Stimulated activated CD4-positive, alpha-beta T cell treated with anti-CD3 and anti-CD28 coated beads, Interleukin-4, amount 100 ng/mL, for 24 hours (primary cell): ENCODE measurements around the gene KDM5C.

Experiments
- DNase-seq: peaks from one replicate; pipeline ENCODE4 v3.0.0-alpha.2; 2020

Gene KDM5C

DNA sequence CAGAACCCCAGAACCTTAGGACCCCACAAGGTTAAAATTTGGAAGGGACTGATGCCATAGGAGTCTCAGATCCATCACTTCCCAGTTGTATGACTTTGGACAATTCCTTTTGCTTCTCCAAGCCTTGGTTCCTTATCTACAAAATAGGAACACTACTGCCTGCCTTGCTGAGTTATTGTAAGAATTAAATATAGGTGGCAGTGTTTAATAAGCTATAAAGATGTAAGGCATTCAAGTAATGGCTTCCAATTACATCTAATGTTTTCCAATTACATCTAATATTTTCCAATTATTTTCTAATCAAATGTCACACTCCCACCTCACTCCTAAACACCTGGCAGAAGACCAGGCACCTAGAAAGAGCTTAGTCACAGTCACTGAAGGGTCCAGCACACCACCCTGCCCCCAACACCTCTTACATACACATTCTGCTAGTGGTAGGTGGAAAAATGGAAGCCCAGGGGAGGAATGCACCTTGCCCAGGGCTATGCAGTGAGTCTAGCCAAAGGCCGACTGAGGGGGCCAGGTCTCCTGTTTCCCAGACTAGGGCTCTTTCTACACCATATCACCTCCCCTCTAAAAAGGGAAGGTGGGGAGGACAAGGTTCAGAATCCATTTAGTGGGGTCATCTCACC is 24.5 kb upstream of the KDM5C start:
- DNase-seq, result no peak

DNA sequence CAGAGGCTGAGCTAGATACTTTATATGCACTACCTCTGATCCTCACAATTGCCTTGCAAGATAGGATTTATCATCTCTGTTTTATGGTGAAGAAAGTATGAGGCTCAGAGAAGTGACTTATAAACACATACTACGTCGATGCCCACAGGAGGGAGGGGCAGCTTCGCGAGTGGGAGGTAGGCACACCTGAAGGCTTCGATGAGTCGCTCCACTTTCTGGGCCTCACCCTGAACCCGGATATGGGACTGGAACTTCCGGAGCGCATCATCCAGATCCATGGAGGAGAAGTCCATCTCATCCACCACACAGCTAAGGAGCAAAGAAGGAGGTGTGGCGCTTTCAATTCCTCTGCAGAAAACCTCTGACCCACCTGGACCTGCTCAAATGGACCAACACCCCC is 22.9 kb upstream of the KDM5C start:
- no peak for DNase-seq

DNA sequence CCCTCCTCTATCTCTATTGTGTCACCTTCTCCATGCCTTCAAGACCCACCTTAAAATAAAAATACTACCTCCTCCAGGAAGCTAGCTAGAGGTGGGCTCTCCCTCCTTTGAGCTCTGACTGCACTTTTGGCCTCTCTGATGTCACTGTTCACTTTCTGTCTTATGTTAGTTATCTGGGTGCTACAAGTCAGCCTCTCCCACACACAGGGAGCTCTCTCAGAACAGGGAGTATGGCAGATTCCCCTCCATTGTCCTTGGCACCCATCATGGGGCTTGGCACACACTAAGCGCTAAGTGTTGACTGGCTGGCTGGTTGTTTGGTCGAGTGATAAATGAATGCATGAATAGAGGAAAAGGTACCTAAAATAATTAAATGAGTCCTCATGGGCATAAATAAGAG is 21.2 kb upstream of the KDM5C start:
- no peak for DNase-seq

DNA sequence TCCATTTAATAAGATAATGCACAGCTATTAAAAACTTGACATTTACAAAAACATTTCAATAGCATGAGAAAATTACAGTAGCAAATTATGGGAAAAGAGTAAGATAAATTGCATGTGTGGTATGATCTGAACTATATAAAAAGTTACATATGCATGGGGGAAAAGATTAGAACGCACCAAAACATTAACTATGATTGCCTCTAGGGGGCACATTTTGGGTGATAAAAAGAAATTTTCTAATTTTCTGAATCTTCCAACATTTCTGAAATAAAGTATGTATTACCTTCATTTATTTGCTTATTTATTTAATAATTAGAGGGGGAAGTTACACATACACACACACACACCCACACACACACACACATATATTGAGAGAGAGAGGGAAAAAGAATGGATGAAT is 19.6 kb upstream of the KDM5C start:
- DNase-seq, result no peak

DNA sequence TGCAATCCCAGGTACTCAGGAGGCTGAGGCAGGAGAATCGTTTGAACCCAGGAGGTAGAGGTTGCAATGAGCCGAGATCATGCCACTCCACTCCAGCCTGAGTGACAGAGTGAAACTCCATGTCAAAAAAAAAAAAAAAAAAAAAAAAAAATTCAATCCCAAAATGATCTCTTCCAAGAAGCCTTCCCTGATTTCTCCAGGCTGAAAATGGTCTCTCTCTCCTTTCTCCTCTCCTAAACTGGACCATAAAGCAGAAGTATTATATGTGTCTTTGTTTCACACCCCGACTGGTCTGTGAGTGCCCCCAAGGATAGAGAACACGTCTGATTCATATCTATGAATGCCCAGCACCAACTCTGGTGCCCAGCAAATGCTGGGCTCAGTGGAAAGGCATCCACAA is 17.3 kb upstream of the KDM5C start:
- DNase-seq, result no peak

DNA sequence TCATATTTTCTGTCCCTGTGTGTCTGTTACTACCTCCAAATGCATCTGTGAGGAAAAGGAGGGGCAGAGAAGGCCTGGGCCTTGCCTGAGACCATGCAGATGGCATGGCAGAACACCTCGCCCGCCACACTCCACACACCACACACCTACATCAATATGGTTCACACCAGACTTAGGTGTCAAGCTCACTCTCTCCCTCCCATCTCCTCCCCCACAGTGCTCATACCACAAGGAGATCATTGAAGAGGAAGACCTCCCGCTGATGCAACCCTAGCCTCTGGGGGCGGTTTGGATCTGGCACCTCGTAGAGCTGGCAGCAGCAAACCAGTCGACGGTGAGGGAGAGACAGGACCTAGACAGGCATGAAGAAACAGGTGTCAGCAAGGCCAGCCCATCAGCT is 16.6 kb upstream of the KDM5C start:
- no peak for DNase-seq

DNA sequence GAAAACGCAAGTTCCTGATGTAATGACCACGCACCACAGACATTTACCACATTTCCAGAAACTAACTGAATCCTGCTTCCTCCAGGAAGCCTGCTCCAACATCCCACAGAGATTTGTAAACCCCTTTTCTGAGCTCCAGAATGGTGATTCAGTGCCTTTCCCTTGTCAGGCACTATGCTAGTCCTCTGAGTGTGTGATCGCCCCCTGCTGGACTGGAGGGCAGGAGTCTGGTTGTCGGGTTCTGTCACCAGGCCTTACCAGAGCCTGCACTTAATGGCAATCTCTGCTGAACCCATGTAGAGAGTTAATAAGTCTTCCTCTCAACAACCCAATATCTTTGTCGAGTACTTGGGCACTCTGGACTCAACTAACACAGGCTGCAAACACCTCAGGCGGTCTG is 14.5 kb upstream of the KDM5C start:
- peak; percentile 43 for DNase-seq

DNA sequence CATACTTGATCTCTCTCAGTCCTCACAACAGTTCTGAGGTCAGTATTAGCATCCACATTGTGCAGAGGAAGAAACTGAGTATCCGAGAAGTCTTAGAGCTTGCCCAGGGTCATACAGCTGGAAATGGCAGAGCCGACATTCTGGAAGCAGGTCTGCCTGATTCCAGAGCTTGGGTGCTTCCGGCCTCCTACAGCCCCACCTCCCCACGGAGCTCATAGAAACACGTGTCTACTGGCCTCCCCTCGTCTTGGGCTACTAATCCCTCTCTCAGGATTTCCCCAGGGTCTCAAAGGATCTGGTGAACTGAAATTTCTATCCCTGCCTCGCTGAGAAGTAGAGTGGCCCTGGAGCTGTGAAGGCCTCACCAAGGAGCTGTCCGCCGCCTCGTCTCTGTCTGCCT is 12.0 kb upstream of the KDM5C start:
- no peak for DNase-seq

DNA sequence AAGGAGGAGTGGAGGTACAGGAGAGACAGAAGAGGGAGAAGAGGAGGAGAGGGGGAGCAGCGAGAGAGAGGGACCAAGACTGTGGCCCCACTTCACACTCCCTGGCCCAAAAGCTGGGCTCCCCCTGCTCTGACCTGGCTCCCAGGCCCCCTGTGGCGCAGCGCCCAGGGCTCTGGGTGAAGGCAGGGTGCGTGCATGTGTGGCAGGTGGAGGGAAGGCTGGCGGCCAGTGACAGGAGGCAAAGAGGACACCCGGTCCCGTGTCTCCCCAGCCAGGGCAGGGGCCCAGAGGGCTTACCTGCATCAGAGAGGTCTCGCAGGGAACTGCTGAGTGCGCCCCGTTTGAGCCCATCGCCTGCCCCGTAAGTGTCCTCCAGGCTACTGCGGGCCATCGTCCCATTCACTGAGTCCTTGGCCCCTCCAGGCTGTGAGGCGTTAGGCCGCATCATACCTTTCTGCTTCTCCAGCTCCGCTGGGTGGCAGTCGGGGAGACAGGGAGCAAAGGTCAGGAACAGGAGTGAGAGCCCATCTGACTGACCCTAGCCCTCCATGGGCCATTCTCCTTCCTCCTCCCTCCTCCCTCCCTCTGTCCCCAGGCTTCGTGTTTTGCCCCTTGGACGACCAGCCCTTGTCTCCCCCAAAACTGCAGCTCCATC is 11.1 kb upstream of the KDM5C start:
- no peak for DNase-seq

DNA sequence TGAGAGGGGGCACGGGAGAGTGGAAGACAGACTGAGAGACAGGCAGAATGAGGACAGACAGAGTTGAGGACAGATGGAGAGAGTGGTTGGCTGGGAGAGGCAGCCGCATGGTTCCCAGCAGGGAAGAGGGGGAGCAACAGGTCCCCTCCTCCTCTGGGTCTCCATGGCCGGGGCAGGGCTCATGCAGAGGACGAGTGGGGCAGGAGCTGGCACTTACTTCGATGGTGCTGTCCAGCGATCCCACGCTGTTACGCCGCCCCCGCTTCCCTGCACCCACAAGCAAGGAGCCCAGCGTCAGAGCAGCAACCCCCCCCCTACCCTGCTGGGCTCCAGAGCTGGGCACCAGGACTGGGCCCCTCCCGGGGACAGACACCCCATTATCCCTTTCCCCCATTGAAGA is 10.6 kb upstream of the KDM5C start:
- no peak for DNase-seq

DNA sequence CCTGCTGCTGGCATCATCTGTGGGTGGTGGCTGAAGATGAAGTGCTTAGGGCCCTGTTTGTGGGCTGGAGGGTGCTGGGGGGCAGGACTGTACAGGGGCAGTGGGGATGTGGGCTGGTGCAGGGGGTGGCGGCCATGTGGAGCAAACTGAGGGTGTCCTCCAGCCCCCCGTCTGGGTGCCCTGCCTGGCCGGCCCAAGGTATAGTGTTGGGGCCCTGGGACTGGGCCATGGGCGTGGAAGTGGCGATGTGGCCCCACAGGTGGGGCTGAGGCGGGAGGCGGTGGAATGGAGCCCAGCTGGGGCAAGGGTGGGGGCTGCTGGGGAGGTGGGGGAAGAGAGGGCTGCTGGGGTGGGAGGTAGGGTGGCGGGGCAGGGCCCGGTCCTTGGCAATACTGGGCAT is 9.5 kb upstream of the KDM5C start:
- DNase-seq, result no peak

DNA sequence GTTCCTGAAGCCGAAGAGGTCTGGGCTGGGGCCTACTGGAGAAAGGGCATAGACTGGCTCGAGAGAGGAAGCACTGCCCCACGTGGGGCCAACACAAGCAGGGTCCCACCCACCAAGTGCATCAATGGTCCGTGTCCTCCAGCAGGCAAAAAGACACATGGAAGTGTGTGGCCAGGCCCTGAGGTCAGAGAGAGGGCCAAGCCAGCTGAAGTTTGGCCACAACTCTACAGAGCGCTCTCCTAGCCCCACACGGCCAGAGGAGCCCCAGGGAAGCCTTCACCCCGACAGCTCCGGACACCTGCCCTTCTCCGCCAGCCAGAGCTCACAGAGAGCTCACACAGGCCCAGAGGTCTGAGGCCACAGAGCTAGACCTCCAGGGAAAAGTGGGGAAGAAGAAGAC is 8.5 kb upstream of the KDM5C start:
- no peak for DNase-seq

DNA sequence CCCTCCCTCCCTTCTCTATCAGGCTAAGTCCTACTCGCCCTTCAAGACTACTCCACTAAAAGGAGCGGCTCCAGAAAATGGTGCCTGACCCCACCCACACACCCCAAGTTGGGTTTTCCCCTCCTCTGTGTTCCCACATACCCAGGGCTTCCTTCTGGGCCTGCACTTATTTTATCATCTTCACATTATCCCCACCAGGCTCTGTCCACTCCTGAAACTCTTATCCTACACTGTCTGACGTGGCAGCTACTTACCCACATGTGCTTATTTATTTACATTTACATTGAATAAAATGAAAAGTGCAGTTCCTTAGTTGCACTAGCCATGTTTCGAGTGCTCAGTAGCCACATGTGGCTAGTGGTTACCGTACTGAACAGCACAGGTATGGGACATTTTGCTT is 5.1 kb upstream of the KDM5C start:
- no peak for DNase-seq

DNA sequence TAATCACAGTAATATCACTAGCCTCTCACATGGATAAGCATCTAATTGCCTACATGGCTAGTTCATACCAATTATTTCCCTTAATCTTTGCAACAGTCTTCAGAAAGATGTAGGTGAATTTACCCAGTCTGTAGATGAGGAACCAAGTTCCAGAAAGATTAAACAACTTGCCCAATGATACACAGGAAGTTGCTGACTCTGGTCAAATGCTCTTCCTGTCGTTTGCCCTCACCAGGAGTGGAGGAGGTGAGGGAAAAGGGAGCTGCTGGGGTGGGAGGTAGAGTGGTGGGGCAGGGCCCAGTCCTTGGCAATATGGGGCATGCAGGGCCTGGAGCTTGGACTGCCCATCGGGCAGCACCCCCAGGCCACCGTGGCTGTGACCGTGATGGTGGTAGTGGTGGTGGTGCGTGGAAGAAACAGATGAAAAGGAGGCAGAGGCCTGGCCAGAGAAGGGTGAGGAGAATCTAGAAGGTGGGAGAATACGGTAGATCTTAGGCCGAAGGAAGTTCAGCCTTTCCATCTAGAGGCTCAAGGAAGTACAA is 2.3 kb upstream of the KDM5C start:
- no peak for DNase-seq

DNA sequence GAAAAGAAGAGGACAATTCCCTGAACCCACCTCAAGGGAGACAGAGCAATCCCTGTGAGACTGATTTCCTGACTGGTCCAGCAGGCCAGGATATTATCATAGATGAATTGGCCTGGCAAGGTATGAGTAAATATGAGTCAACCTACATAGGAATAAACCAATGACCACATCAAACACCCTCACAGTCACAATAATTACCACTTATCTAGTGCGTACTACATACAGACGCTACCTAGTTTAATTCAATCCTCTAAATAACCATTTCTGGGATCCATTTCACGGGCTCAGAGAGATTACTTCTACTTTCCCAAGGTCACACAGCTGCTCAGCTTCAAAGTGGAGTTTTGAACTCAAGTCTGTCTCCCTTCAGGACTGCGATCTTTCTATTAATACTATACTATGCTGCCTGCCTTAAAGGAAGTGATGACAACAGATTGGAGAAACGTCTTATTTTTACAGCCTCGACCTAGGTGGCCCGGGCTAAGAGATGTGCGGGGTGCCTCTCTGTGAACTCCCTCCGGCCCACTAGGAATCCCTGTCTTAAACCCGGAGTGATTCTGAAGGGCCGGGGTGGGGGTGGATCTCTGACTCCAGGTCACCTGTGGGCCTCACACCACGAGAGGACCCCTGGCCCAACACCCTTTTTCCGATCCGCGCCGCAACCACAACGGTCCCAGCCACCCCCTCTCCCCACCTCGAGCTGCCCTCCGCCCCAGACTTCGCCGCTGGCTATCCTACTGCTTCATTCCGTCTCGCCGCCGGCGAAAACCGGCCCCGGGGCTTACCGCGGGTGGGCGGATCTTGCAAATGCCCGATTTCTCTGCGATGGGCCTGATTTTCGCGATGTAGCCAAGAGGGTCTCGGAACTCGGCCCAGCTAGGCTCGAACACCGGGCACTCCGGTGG is 800 bp downstream of the KDM5C start:
- DNase-seq, result peak; percentile 3

DNA sequence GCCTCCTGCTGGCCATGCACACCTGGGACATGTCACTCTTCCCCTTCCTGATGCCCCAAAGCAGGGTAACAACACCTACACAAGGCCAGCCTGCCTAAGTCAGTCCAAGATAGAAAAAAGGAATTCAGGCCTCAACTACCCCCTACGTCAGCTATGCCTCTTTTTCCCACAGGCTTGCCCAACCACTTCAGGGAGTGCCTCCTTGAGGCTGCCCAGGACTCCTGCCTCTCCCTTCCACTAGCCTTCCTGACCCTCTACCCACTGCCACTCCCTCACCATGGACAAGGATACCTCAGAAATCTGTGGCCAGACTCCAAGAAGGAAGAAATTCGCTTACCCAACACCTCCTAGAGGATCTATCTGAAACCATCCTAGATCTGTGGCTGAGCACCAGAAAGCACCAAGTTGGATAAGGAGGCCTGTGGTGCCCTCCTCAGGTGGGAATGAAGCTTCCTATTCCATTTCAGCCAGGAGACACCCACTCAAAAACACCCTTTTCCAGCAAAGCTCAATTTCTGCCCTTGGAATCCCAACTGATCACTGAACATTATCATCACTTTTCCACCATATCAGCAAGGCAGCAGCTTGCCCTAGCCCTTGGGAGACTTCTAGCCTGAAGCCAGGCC is 1.8 kb downstream of the KDM5C start:
- DNase-seq, result no peak

DNA sequence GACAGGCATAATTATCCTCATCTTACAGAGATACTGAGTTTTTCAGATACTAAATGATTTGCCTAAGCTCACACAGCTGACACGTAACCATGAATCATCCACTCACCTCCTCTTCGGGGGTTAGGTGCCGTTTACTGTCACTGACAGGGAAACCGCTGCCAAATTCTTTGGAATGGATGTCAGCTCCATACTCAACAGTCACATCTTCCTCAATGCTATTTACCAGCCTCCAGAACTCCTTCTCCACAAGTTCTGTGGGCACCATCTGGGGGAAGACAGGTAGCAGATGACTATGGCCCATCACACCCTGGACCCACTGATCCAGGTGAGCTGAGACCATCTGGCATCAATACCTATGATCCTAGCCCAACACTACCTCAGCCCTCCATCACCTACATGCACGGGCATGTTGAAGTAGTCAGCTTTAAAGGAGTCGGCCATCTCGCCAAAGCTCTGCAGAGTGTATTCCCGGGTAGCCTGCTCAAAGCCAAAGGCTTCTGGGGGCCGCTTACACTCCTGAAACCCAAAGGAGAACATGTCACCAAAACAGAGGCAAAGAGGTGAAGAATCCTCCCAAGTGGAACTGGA is 13.5 kb downstream of the KDM5C start:
- DNase-seq, result no peak

DNA sequence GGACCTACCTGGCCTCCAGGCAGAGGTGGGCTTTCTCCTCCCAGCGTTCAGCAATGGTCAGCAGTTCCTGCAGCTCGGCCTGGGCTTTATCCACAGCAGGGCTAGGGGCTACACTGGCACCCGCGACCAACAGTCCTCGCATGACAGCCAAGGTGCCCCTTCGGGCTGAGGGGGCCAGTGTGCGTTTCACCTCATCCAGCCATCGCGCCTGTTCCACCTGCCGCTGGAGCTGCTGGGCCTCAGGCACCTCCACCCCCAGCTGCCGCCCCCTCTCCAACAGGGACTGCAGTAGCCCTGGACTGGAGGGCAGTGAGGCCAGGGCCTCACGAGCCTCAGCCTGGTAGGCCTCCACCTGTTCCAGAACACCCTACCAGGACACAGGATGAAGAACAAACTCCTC is 28.3 kb downstream of the KDM5C start:
- DNase-seq, result no peak

DNA sequence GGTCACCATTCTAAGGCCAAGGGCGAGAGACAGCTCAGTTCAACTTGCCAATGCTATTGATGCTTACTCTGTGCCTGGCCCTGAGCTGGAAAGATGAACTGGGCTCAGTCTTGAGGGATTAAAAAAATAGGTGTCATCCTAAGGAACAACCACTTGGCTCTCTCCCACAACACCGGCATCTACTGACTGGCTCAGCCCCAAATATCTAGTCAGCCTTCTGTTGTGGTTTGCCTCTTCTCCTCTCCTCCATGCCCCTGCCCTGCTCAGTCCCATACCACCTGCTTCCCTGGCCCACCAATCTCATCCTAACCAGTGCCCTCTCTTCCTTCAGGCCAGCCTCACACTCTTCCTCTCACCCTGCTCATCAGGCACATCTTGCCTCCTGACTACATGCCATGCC is 29.6 kb downstream of the KDM5C start:
- DNase-seq, result no peak

DNA sequence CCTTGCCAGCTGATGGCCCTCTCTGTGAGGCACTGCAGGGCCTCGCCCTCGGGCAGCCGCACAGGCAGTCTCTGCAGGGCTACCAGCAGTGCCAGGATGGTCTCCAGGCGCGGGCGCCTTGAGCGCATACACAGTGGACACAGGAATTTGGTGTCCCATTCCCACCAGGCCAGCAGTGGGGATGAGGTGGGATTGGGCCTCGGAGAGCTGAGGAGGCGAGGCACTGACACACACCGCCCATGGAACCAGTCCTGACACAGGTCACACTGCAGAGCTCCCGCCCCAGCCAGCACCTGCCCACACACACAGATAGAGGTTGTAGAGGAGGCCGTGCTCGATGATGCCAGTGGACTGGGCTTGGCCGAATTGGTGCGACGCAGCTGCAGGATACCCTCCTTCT is 30.7 kb downstream of the KDM5C start:
- no peak for DNase-seq

DNA sequence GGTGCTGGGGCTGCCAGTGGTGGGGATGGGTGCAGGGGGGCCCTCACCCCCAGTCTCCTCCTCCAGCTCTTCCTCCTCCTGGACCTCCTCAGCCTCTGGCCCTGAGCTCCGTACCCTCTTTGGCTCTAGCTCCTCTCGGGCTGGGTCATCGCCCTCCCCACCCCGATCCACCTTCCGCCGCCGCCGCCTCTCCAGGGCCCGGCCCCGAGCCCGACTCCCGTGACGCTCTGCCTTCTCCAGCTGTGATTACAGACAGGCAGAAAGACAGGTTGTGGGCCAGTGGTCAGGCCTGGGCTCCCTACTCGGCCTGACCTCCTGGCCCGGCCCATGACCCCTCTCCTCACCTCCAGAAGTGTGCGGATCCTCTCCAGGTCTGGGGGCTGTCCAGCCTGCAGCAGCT is 31.9 kb downstream of the KDM5C start:
- no peak for DNase-seq

DNA sequence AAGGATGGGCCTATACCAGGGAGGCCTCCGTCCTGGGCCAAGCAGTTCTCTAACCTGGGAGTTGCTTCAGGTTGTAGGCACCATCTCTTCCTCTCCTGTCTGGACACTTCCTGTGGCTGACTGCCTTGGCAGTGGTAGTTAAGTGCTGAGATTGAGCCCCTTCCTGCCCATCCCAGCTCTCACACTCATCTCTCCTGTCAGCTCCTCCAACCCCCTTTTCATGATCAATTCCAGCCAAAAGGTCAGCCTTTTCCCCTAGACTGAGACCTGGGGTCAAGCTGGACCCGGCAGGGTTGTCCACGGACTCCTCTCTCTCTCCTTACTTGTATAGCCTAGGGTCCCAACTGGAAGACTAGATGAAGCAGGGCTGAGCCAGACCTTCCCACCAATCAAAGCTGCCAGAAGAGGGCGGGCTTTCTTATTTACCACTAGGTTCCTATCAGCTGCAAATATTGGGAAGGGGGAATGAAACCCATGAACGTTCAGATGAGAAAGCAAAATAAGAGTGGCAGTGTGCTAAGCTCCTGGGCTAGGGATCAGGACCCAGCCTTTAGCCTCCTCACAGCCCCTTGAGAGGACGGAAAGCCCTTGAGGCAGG is 34.5 kb downstream of the KDM5C start:
- no peak for DNase-seq

DNA sequence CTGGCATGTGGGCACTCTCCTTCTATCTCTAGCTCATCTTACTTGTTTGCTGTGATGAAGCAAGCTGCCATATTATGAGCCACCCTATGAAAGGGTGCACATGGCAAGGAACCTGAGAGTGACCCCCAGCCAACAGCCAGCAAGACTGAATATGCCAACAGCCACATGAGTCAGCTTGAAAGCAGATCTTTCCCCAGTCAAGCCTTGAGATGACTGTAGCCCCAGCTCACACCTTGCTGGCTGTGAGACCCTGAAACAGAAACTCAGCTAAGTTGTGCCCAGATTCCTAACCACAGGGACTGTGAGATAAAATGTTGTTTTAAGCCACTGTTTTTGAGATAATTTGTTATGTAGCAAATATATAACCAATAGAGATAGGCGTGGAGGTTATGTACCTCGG is 36.2 kb downstream of the KDM5C start:
- DNase-seq, result peak; percentile 45
